AML-193 (cell line): ENCODE data around the gene LARP1.

Source experiments
- DNase-seq, 2 experiments: peaks; one replicate each; lab custom pipeline; 2025; lab: John Stamatoyannopoulos, UW

LARP1 gene

DNA sequence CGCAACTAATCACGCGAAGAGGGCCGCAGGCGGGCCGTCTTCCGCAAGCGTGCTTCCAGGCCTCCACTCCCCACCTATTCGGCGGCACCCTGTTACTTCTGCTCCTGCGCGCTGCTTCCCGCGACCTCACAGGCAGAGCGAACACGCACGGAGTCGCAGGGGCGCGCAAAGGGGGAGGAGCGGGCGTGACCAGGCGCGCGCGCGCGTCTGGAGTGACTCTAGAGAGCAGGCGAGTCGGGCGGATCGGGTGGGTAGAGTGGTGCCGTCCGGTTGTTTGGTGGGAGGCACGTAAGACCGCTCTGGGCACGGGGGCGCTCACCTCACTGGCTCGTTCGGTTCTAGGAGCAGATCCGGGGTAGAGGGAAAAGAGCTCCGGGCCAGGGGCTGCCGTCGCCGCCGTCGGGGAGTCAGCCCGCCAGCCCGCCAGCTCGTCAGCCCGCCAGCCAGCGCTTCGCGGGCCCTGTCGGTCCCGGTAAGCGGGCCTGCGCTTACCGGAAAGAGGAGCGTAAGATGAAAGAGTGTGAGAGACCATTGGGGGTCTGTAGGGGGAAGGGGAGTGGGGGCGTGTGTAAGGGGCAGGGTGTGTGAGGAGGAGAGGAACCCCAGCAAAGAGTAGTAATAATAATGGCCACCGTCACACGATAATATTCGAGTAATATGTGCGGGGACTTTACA, 103.3 kb downstream of the LARP1 start, which contains the start of gene CNOT8:
TSS of gene CNOT8 (plus strand) at position 331 of the 675 bp plus-strand sequence. CDS start 4,652 bp downstream, outside the sequence.
- peak; percentile 89 to 93 for DNase-seq

DNA sequence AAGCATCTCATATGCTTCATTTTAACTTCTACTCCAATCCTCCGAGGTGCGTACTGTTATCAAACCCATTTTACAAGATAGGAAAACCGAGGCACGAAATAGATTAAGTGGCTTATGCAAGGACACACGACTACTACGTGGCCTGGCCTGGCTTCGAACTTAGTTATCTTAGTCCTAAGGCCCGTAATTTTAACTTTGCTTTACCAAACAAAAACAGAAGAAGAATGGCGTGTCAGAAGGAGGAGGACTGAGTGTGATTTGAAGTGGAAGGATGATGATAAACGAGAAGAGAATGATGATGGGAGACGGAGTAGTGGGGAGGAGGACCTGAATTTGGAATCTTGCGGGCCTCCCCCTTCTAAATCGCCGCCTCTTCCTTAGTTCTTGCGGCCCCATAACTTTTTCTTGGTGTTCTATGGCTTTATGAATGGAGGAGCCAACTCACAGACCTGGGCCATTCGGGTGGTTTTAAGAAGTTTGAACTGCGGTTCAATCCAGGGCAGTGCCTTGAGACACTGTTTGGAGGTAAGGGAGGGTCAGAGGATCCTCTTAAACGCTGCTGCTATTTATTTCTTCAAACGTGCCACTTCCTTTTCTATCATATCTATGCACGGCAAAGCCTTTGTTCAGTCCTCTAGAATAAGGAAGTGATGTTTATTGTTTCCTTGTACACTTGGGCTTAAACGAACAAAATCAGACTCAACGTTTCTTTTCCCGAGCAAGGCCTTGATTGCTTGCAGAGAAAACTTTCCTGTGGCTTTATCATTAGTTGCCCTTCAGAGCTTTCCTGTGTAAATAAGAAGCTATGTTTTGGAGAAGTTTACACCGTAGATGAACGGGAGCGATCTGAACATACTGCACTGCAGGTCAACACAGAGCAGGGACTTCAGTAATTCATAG, 104.0 kb downstream of the LARP1 start:
- DNase-seq, result peak; percentile 81 to 84

DNA sequence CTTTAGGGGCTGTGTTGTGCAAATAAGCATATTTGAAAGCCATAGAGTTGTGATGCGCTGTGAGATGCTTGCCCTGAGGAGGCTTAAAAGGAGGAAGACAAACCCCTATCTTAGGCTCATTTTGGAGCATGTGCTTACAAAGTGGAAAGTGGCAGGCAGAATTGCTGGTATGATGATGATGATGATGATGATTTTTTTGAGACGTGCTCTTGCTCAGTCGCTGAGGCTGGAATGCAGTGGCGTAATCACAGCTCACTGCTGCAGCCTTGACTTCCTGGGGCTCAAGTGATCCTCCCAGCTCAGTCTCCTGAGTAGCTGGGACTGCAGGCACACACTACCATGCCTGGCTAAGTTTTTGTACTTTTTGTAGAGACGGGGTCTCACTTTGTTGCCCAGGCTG, 104.9 kb downstream of the LARP1 start:
- peak in 1 of 2 experiments; percentile 38 for DNase-seq

DNA sequence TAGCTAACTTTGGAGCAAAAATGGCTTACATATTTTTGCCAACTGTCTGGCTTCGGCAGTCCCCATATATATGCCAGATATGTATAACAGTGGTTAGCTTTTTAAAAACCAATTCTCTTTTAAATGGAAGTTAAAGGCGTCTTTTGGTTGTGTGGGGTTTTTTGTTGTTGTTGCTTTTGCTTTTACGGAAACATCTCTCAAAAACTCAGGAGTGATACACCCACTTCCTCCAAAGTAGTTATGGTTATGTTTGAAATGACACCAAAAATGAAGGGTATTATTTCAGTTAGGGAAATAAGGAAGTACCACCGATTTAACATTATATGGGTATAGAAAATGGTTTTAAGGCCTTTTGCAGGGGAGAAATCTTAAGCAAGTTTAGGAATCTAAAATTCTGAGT, 105.6 kb downstream of the LARP1 start:
- DNase-seq, result peak; percentile 26 to 43

DNA sequence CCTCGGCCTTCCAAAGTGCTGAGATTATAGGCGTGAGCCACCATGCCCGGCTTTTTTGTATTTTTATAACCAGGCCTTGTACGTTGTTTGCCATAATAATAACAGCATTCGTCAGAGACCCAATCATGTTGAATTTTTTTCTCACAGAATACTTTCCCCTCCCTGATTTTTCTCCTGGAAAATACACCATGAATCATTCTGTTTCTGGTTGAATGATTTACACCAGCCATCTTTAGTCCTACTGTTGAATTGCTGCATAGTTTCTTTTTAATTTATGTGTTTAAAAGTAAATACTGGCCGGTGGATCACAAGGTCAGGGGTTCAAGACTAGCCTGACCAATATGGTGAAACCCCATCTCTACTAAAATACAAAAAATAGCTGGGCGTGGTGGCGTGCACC, 106.8 kb downstream of the LARP1 start:
- DNase-seq, result no peak

DNA sequence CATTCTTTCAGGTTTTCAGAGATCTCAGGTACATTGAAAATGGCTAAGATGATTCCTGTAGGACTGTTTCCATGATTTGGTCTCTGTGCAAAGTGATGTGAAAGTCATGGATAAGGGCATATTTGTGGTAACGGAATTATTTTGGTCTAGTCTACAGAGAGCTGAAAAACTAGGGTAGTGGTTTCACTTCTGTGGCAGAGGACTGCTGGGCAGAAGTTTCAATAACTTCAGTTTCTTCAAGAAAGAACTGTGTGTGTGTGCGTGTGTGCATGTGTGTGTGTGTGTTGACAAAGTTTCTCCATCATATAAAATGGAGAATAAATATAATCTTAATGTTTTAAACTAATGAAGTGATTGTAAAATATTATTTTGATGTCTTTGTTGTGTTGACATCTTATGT, 107.6 kb downstream of the LARP1 start:
- DNase-seq, result no peak

DNA sequence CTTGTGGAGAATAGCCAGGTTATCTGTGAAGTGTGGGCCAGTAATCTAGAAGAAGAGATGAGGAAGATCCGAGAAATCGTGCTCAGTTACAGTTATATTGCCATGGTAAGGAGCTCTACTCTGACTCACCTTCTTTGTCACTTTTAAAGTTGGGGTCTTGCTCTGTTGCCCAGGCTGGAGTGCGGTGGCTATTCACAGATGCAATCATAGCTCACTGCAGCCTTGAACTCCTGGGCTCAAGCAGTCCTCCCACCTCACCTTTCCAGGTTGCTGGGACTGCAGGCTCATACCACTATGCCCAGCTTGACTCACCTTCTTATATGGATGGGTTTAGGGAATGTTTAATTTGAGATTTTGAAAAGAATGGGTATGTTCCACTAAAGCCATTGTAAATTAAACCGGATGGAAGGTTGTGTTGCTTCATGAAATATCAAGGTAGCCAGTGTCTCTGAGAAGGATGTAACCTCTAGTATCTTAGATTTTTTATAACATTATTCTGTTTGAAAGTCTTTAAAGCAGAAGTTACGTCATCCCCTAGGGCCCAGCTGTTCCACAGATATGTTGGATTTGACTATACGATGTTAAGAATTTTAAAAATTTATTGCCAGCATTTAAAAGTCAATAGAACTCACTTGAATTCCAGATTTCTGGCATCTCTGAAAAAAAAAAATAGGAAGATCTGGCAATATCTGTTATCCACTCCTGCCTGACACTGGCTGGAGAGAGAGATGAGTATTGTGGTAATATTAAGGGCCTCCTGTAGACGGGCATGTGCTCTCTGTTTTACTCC, 108.3 kb downstream of the LARP1 start:
- DNase-seq, result no peak

DNA sequence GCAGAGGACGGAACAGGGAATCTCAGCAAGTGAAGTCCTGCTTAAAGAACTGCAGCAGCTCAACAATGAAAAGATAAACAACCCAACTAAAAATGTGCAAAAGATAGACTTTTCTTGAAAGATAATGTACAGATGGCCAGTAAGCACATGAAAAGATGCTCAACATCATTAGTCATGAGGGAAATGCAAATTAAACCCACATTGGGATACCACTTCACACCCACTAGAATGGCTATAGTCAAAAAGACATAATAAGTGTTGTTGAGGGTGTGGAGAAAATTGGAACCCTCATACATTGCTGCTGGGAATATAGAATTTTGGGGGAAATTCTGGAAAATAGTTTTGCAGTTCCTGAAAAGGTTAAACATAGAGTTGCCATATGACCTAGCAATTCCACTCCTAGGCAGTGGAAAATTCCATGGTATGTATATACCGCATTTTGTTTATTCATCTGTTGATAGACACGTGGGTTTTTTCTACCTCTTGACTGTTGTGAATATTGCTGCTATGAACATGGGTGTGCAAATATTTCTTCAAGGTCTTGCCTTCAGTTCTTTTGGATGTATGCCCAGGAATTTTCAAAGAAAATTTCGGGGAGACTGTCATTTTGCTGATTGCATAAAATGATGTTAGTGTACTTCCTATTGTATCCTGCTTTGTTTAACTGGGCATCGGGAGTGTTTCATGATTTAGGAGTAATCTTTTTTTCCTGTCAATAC, 110.4 kb downstream of the LARP1 start:
- DNase-seq, result no peak

DNA sequence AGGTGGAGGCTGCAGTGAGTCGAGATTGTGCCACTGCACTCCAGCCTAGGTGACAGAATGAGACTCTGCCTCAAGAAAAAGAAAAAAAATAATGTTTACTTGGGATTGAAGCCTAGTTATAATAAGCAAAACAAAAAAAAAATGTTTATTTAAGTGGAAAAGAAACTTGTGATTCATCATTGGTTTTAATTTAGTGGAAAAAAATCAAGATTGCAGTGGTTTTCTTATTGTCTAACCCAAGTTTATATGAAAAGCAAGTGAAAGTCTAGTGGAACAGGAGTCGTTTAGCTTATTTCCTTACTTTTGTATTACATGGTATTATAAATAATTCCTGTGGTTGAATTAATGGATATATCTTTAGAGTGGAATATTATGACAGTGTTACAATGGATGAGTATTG, 111.7 kb downstream of the LARP1 start:
- no peak for DNase-seq
